RWPE2 (cell line): ENCODE data around the gene UCHL5.

Experiments used
- ATAC-seq: fragments of 200-7000 bp; cut with Tn5 transposase; 3 replicates; pipeline ENCODE4 v1.9.1; 2021; ENCODE audit warnings: low read depth
- DNase-seq: peaks from one replicate; pipeline ENCODE4 v3.0.0-alpha.2; 2020; ENCODE audit warnings: low spot score
- H3K27ac ChIP-seq: fragments of 450-650 bp; 2 replicates; pipeline ENCODE4 v1.5.1; 2017; ENCODE audit warnings: mild to moderate bottlenecking; ENCODE audit not compliant: poor library complexity, severe bottlenecking
- H3K27me3 ChIP-seq: fragments of 250-450 bp; sonication (Bioruptor Pico); 2 replicates; pipeline ENCODE4 v1.5.1; 2021; ENCODE audit warnings: mild to moderate bottlenecking, moderate library complexity; ENCODE audit not compliant: insufficient read depth, poor library complexity, severe bottlenecking
- H3K36me3 ChIP-seq: fragments of 250-450 bp; sonication (Bioruptor Pico); 2 replicates; pipeline ENCODE4 v1.5.1; 2020; ENCODE audit warnings: low read depth, mild to moderate bottlenecking, moderate library complexity
- H3K4me1 ChIP-seq: fragments of 250-450 bp; sonication (Bioruptor Pico); 2 replicates; pipeline ENCODE4 v1.5.1; 2021; ENCODE audit warnings: mild to moderate bottlenecking, moderate library complexity; ENCODE audit not compliant: insufficient read depth, poor library complexity, severe bottlenecking
- H3K4me3 ChIP-seq: fragments of 250-450 bp; sonication (Bioruptor Pico); 2 replicates; pipeline ENCODE4 v1.5.1; 2021; ENCODE audit warnings: mild to moderate bottlenecking, moderate library complexity; ENCODE audit not compliant: severe bottlenecking
- H3K9me3 ChIP-seq: fragments of 250-450 bp; sonication (Bioruptor Pico); 2 replicates; pipeline ENCODE4 v1.5.1; 2021; ENCODE audit warnings: mild to moderate bottlenecking, moderate library complexity; ENCODE audit not compliant: severe bottlenecking
- TF ChIP-seq, protein P1 (sequence below): fragments of 450-650 bp; IDR thresholded peaks from one replicate; pipeline ENCODE4 v1.5.1; 2017; ENCODE audit warnings: mild to moderate bottlenecking, moderate library complexity; ENCODE audit not compliant: poor library complexity, severe bottlenecking

Gene UCHL5

GRCh38 chr1:193087893-193088292 is 28.7 kb upstream of the UCHL5 start:
- no peaks in the 10 kb centered on the region for H3K9me3 ChIP-seq
- H3K27ac ChIP-seq: no peak overlapping the region
- no peaks in the 10 kb centered on the region for H3K27me3 ChIP-seq
- no peak for ATAC-seq
- no peak for DNase-seq
- TF ChIP-seq, protein P1, sequence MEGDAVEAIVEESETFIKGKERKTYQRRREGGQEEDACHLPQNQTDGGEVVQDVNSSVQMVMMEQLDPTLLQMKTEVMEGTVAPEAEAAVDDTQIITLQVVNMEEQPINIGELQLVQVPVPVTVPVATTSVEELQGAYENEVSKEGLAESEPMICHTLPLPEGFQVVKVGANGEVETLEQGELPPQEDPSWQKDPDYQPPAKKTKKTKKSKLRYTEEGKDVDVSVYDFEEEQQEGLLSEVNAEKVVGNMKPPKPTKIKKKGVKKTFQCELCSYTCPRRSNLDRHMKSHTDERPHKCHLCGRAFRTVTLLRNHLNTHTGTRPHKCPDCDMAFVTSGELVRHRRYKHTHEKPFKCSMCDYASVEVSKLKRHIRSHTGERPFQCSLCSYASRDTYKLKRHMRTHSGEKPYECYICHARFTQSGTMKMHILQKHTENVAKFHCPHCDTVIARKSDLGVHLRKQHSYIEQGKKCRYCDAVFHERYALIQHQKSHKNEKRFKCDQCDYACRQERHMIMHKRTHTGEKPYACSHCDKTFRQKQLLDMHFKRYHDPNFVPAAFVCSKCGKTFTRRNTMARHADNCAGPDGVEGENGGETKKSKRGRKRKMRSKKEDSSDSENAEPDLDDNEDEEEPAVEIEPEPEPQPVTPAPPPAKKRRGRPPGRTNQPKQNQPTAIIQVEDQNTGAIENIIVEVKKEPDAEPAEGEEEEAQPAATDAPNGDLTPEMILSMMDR: no peak
- peaks cover 68% of the 10 kb centered on the region for H3K36me3 ChIP-seq
- H3K4me1 ChIP-seq: no peaks in the 10 kb centered on the region
- no peak overlapping the region for H3K4me3 ChIP-seq

GRCh38 chr1:193086342-193086741 is 27.2 kb upstream of the UCHL5 start:
- Histone ChIP-seq H3K36me3 (peaks cover 73% of the 10 kb centered on the region), H3K4me1 (no peaks in the 10 kb centered on the region), H3K27ac (no peak overlapping the region), H3K9me3 (no peaks in the 10 kb centered on the region), H3K4me3 (no peak overlapping the region), H3K27me3 (no peaks in the 10 kb centered on the region)
- TF ChIP-seq, protein P1: no peak
- DNase-seq (no peak), ATAC-seq (no peak)

GRCh38 chr1:193085263-193085662 is 26.1 kb upstream of the UCHL5 start:
- H3K27me3 ChIP-seq: no peaks in the 10 kb centered on the region
- no peak for ATAC-seq
- no peak for DNase-seq
- no peak overlapping the region for H3K4me3 ChIP-seq
- no peak overlapping the region for H3K27ac ChIP-seq
- no peaks in the 10 kb centered on the region for H3K9me3 ChIP-seq
- H3K36me3 ChIP-seq: peaks cover 73% of the 10 kb centered on the region
- TF ChIP-seq, protein P1: no peak
- no peaks in the 10 kb centered on the region for H3K4me1 ChIP-seq

DNA sequence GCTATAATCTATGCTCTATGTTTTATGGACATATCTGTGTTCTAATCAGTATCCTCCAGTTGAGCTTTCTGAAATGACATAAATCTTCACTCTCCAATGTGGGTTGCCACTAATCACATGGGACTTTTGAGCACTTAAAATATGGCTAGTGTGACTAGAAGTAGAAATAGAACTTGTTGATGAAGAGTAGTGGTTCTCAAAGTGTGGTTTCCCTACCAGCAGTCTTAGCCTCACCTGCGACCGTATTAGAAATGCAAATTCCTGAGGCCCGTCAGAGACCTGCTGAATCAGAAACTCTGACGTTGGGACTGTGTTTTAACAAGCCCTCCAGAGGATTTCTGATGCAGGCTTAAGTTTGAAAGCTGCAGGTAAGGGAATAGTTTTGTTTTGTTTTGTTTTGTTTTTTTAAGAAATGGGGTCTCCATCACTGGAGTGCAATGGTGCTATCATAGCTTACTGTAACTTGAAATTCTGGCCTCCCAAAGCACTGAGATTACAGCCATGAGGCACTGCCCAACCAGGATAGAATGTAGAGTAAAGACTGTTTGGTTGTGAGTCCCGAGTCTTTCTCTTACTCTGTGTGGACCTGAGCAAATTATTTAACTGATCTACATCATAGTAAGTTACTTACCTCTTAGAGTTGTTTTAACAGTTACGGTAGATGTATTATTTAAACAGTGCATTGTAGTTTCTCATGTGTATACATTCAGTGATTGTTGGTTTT is 24.4 kb upstream of the UCHL5 start:
- DNase-seq (no peak), ATAC-seq (no peak)
- peaks cover 78% of the 10 kb centered on the region for H3K36me3 ChIP-seq
- no peaks in the 10 kb centered on the region for H3K27me3 ChIP-seq
- peaks cover 2% of the 10 kb centered on the region for H3K9me3 ChIP-seq
- H3K27ac ChIP-seq: no peak overlapping the region
- H3K4me1 ChIP-seq: no peaks in the 10 kb centered on the region
- no peak overlapping the region for H3K4me3 ChIP-seq
- TF ChIP-seq, protein P1: no peak

GRCh38 chr1:193079187-193079586 is 20.0 kb upstream of the UCHL5 start:
- Histone ChIP-seq H3K27me3 (no peaks in the 10 kb centered on the region), H3K4me3 (no peak overlapping the region), H3K36me3 (peaks cover 79% of the 10 kb centered on the region), H3K4me1 (no peaks in the 10 kb centered on the region), H3K27ac (no peak overlapping the region), H3K9me3 (peaks cover 2% of the 10 kb centered on the region)
- TF ChIP-seq, protein P1: no peak
- DNase-seq (no peak), ATAC-seq (no peak)
